GM12873 (cell line): ENCODE data around the gene C19orf47.

Source experiments
- CTCF ChIP-seq: IDR thresholded peaks from 2 replicates; pipeline ENCODE4 v1.5.1; 2012; ENCODE audit warnings: low read depth, mild to moderate bottlenecking, moderate library complexity, low read length, control low read depth; ENCODE audit not compliant: insufficient read depth; ENCODE audit errors: missing control alignments

C19orf47 gene

GRCh38 chr19:40282920-40283319, 65.3 kb downstream of the C19orf47 start:
- TF ChIP-seq CTCF = no peak

- TF ChIP-seq CTCF = no peak
Observed at GRCh38 chr19:40282209-40282580, 66.0 kb downstream of the C19orf47 start.

GRCh38 chr19:40281381-40282208, 66.6 kb downstream of the C19orf47 start:
- no peak for TF ChIP-seq CTCF

GRCh38 chr19:40280608-40281221, 67.5 kb downstream of the C19orf47 start:
- no peak for TF ChIP-seq CTCF

- TF ChIP-seq CTCF = no peak
Observed at GRCh38 chr19:40279761-40280607, 68.2 kb downstream of the C19orf47 start.

GRCh38 chr19:40279120-40279551, 69.1 kb downstream of the C19orf47 start:
- TF ChIP-seq CTCF = no peak
